Loucy (cell line): Measurements from ENCODE around the gene VCL.

Source experiments
- H2AFZ ChIP-seq: fragments of 200-600 bp; sonication (generic); 2 replicates; pipeline ENCODE4 v1.6.0; 2016; ENCODE audit warnings: antibody characterized with exemption, mild to moderate bottlenecking, low read length, moderate library complexity
- H3F3A ChIP-seq: fragments of 200-600 bp; 2 replicates; pipeline ENCODE4 v1.6.0; 2016; ENCODE audit warnings: antibody characterized with exemption, low read depth, mild to moderate bottlenecking
- H3K27me3 ChIP-seq: fragments of 200-600 bp; sonication (generic); 2 replicates; pipeline ENCODE4 v1.6.1; 2014; ENCODE audit warnings: low read length, mild to moderate bottlenecking; ENCODE audit not compliant: insufficient read depth, poor library complexity, severe bottlenecking
- H3K36me3 ChIP-seq: fragments of 200-600 bp; sonication (generic); 2 replicates; pipeline ENCODE4 v1.6.1; 2016; ENCODE audit warnings: low read length; ENCODE audit not compliant: insufficient read depth
- H3K4me1 ChIP-seq: fragments of 200-600 bp; sonication (generic); 2 replicates; pipeline ENCODE4 v1.5.1; 2014; ENCODE audit warnings: low read length, mild to moderate bottlenecking; ENCODE audit not compliant: insufficient read depth, poor library complexity, severe bottlenecking
- H3K4me2 ChIP-seq: fragments of 200-600 bp; sonication (generic); 2 replicates; pipeline ENCODE4 v1.6.0; 2014; ENCODE audit warnings: antibody characterized with exemption, low read length, low read depth, mild to moderate bottlenecking; ENCODE audit not compliant: poor library complexity, severe bottlenecking
- H3K4me3 ChIP-seq: fragments of 200-600 bp; sonication (generic); 2 replicates; pipeline ENCODE4 v1.5.1; 2014; ENCODE audit warnings: low read length, mild to moderate bottlenecking, mixed read lengths; ENCODE audit not compliant: poor library complexity, severe bottlenecking
- H3K79me2 ChIP-seq: fragments of 200-600 bp; sonication (generic); 2 replicates; pipeline ENCODE4 v1.6.1; 2014; ENCODE audit warnings: low read length; ENCODE audit not compliant: insufficient read depth
- H3K9ac ChIP-seq: fragments of 200-600 bp; sonication (generic); 2 replicates; pipeline ENCODE4 v1.6.0; 2014; ENCODE audit warnings: mild to moderate bottlenecking, low read depth, low read length, moderate library complexity; ENCODE audit not compliant: poor library complexity, severe bottlenecking
- H3K9me2 ChIP-seq: fragments of 200-600 bp; sonication (generic); replicated peaks from 2 replicates; pipeline ENCODE4 v1.6.1; 2016; ENCODE audit warnings: low read depth, low read length, mixed read lengths
- H3K9me3 ChIP-seq: fragments of 200-600 bp; sonication (generic); 2 replicates; pipeline ENCODE4 v1.6.1; 2014; ENCODE audit warnings: mild to moderate bottlenecking, antibody characterized with exemption, low read length, low read depth; ENCODE audit not compliant: insufficient read depth
- H4K20me1 ChIP-seq: fragments of 200-600 bp; sonication (generic); 2 replicates; pipeline ENCODE4 v1.6.0; 2014; ENCODE audit warnings: antibody characterized with exemption, low read length, mild to moderate bottlenecking; ENCODE audit not compliant: insufficient read depth, poor library complexity, severe bottlenecking
- EZH2phosphoT487 ChIP-seq: fragments of 200-600 bp; IDR thresholded peaks from 2 replicates; pipeline ENCODE4 v1.6.1; 2018; ENCODE audit warnings: antibody characterized with exemption, mild to moderate bottlenecking, moderate library complexity, borderline replicate concordance
- TF ChIP-seq, protein P1 (sequence below): fragments of 200-600 bp; sonication (generic); conservative IDR thresholded peaks from 2 replicates; pipeline ENCODE4 v1.5.1; 2014; ENCODE audit warnings: mild to moderate bottlenecking, antibody characterized with exemption, low read length

The VCL gene

DNA sequence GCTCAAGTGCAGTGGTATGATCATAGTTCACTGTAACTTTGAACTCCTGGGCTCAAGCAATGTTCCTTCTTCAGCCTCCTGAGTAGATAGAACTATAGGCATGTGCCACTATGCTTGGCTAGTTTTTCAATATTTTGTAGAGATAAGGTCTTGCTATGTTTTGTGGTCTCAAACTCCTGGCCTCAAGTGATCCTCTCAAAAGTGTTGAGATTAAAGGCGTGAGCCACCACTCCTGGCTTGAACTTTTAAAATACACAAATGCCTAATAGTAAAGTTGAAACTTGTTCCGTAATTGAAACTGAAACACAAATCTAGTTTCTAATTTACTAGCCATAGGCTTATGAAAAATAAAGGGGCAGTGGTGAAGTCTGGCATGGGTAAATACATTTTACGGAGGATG, 87.0 kb downstream of the VCL start:
- Histone ChIP-seq H3K79me2 (no peaks in the 10 kb centered on the region), H4K20me1 (no peaks in the 10 kb centered on the region), H3K9me2 (no peaks in the 10 kb centered on the region), H3K9ac (no peak overlapping the region), H3K36me3 (peaks cover 31% of the 10 kb centered on the region; the same call in 1 of the 2 replicates), H2AFZ (no peak overlapping the region), H3K27me3 (no peaks in the 10 kb centered on the region), H3F3A (peaks cover 3% of the 10 kb centered on the region; the same call in 1 of the 2 replicates), H3K4me1 (peaks cover 9% of the 10 kb centered on the region), H3K4me3 (no peak overlapping the region), H3K4me2 (no peak overlapping the region), H3K9me3 (no peaks in the 10 kb centered on the region)
- no peak for TF ChIP-seq EZH2phosphoT487
- TF ChIP-seq, protein P1, sequence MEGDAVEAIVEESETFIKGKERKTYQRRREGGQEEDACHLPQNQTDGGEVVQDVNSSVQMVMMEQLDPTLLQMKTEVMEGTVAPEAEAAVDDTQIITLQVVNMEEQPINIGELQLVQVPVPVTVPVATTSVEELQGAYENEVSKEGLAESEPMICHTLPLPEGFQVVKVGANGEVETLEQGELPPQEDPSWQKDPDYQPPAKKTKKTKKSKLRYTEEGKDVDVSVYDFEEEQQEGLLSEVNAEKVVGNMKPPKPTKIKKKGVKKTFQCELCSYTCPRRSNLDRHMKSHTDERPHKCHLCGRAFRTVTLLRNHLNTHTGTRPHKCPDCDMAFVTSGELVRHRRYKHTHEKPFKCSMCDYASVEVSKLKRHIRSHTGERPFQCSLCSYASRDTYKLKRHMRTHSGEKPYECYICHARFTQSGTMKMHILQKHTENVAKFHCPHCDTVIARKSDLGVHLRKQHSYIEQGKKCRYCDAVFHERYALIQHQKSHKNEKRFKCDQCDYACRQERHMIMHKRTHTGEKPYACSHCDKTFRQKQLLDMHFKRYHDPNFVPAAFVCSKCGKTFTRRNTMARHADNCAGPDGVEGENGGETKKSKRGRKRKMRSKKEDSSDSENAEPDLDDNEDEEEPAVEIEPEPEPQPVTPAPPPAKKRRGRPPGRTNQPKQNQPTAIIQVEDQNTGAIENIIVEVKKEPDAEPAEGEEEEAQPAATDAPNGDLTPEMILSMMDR = no peak

DNA sequence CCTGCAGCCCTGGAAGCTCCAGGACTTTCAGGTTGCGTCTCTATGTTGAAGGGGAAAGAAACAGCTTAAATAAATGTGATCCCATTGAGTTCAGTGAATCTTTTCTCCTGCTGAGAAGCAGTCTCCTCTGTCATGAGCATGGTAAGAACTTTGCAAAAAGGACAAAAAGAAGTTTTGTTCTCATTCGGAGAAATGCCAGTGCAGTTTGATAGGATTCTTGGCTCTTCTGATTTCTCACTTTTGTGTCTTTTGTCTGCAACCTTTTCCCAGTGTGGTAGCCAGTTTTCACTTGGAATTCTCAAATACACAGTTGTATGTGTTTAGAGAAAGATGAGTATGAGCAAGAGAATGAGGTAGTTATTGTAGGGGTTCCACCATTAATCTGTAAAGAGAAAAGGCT, 88.4 kb downstream of the VCL start:
- Histone ChIP-seq H4K20me1 (no peaks in the 10 kb centered on the region), H3K36me3 (peaks cover 41% of the 10 kb centered on the region; the same call in 1 of the 2 replicates), H3K4me2 (no peak overlapping the region), H3K9me3 (no peaks in the 10 kb centered on the region), H3K27me3 (no peaks in the 10 kb centered on the region), H3K4me1 (no peaks in the 10 kb centered on the region), H2AFZ (no peak overlapping the region), H3K4me3 (no peak overlapping the region), H3K79me2 (no peaks in the 10 kb centered on the region), H3F3A (no peaks in the 10 kb centered on the region), H3K9me2 (no peaks in the 10 kb centered on the region), H3K9ac (no peak overlapping the region)
- TF ChIP-seq, protein P1 = no peak
- no peak for TF ChIP-seq EZH2phosphoT487

DNA sequence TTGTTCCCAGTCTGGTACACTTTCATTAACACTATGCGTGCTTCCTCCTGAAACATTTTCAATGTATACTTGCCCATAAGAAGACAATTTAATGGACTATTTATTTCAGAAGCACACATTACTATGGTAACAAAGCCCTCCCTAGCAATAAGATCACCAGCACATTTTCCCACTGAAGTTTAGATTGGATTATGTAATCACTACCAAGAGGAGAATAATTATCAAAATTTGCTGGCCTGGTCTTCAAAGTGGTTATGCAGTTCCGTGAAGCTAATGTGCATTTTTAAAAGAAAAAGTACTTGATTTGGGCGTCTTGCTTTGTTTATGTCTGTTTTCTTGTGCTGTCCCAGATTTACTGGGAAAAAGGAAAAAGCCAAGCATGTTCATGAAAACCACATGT, 90.8 kb downstream of the VCL start:
- no peak for TF ChIP-seq EZH2phosphoT487
- TF ChIP-seq, protein P1 = no peak
- no peak overlapping the region for H2AFZ ChIP-seq
- H3K79me2 ChIP-seq = no peaks in the 10 kb centered on the region
- no peaks in the 10 kb centered on the region for H3K9me2 ChIP-seq
- no peak overlapping the region for H3K9ac ChIP-seq
- no peak overlapping the region for H3K4me3 ChIP-seq
- no peak overlapping the region for H3K4me2 ChIP-seq
- H4K20me1 ChIP-seq = no peaks in the 10 kb centered on the region
- no peaks in the 10 kb centered on the region for H3F3A ChIP-seq
- no peaks in the 10 kb centered on the region for H3K27me3 ChIP-seq
- H3K36me3 ChIP-seq = peaks cover 45% of the 10 kb centered on the region; the same call in 1 of the 2 replicates
- H3K9me3 ChIP-seq = no peaks in the 10 kb centered on the region
- H3K4me1 ChIP-seq = no peaks in the 10 kb centered on the region
